K562 (cell line): ENCODE data around the gene AMH. TPM values are rescaled to one million over a fixed set of nuclear protein-coding genes. Genes with fewer than 3 reads are reported as not detected.

ENCODE experiments used
- ATAC-seq: fragments of 200-7000 bp; cut with Tn5 transposase; 3 replicates; pipeline ENCODE4 v1.9.1; 2020; ENCODE audit warnings: moderate library complexity
- BruUV-seq: library from RNA; stranded (reverse); fragments of 400-500 nt; replicated peaks from 2 replicates; lab custom pipeline; 2021; lab: Mats Ljungman, UMichigan
- CTCF ChIA-PET: fragments of 300-600 bp; formaldehyde crosslinking; extraction: SDS; loops from one replicate; lab custom pipeline; 2021; ENCODE audit warnings: low intra/inter-chr PET ratio; lab: Yijun Ruan, JAX
- POLR2A ChIA-PET: fragments of 300-600, 350-650 bp; sonication (Branson Sonifier 250); formaldehyde crosslinking; extraction: SDS; loops from one replicate; lab custom pipeline; 2021; ENCODE audit warnings: antibody characterized with exemption, inconsistent platforms; lab: Yijun Ruan, JAX
- DNase-seq, 4 experiments: peaks; one replicate each; pipeline versions ENCODE4 v3.0.0 to v3.0.0-alpha.2; 2011 to 2018; ENCODE audit warnings: low spot score in 3 of 4, mixed read lengths in 3 of 4; ENCODE audit errors: extremely low read depth in 1 of 4
- FAIRE-seq: peaks from 2 replicates; lab custom pipeline; 2011; peaks lifted over from hg19 to GRCh38; lab: Jason Lieb, UNC
- H2AFZ ChIP-seq: 2 replicates; pipeline ENCODE4 v1.6.0; 2011; ENCODE audit warnings: low read depth, low read length, control low read depth, inconsistent platforms
- H3K27ac ChIP-seq: fragments of 200-600 bp; 3 replicates; pipeline ENCODE4 v1.8.0; 2011; ENCODE audit warnings: low read depth, mild to moderate bottlenecking, control low read depth, inconsistent platforms, low read length, moderate library complexity, mixed read lengths; ENCODE audit errors: extremely low read depth
- H3K27me3 ChIP-seq, 2 experiments: fragments of 300-600 bp in 1 of 2; 2 replicates in 1 of 2; 3 replicates in 1 of 2; pipeline versions ENCODE4 v1.6.0 to v1.8.0; 2011; ENCODE audit warnings: inconsistent platforms in 2 of 2, low read length in 2 of 2, mild to moderate bottlenecking in 1 of 2, mixed read lengths in 1 of 2, moderate library complexity in 1 of 2; ENCODE audit not compliant: control insufficient read depth in 2 of 2, insufficient read depth in 2 of 2
- H3K36me3 ChIP-seq: fragments of 300-600 bp; 3 replicates; pipeline ENCODE4 v1.8.0; 2011; ENCODE audit warnings: mild to moderate bottlenecking, low read length, inconsistent platforms; ENCODE audit not compliant: control insufficient read depth, insufficient read depth
- H3K4me1 ChIP-seq, 2 experiments: fragments of 200-600 bp in 1 of 2; replicated peaks in 1 of 2; 2 replicates in 1 of 2; 3 replicates in 1 of 2; pipeline versions ENCODE4 v1.5.1 to v1.8.0; 2011; ENCODE audit warnings: inconsistent platforms in 2 of 2, low read length in 2 of 2, mild to moderate bottlenecking in 1 of 2, mixed read lengths in 1 of 2, moderate library complexity in 1 of 2; ENCODE audit not compliant: control insufficient read depth in 2 of 2, insufficient read depth in 2 of 2
- H3K4me2 ChIP-seq: 2 replicates; pipeline ENCODE4 v1.6.1; 2011; ENCODE audit warnings: low read length, control low read depth, inconsistent platforms, mixed read lengths; ENCODE audit not compliant: insufficient read depth
- H3K4me3 ChIP-seq: fragments of 200-600 bp; sonication (generic), shearing (Covaris generic); 2 replicates; pipeline ENCODE4 v1.5.1; 2016; ENCODE audit warnings: control low read depth, inconsistent platforms
- H3K79me2 ChIP-seq: fragments of 200-600 bp; 3 replicates; pipeline ENCODE4 v1.8.0; 2011; ENCODE audit warnings: low read length, inconsistent platforms; ENCODE audit not compliant: control insufficient read depth, insufficient read depth
- H3K9ac ChIP-seq, 2 experiments: 2 replicates each; pipeline versions ENCODE4 v1.6.0 to v1.6.1; 2011; ENCODE audit warnings: low read depth in 2 of 2, low read length in 2 of 2, control low read depth in 1 of 2, inconsistent platforms in 1 of 2, mild to moderate bottlenecking in 1 of 2, mixed read lengths in 1 of 2; ENCODE audit not compliant: insufficient read depth in 1 of 2
- H3K9me1 ChIP-seq: one replicate; pipeline ENCODE4 v1.6.0; 2011; ENCODE audit warnings: inconsistent platforms, mild to moderate bottlenecking, low read length, moderate library complexity; ENCODE audit not compliant: control insufficient read depth, insufficient read depth
- H3K9me3 ChIP-seq: replicated peaks from 2 replicates; pipeline ENCODE4 v1.5.1; 2011; ENCODE audit warnings: low read depth, low read length, inconsistent platforms; ENCODE audit not compliant: control insufficient read depth, insufficient read depth
- H4K20me1 ChIP-seq: replicated peaks from 2 replicates; pipeline ENCODE4 v1.6.1; 2011; ENCODE audit warnings: low read length, inconsistent platforms, mixed read lengths; ENCODE audit not compliant: control insufficient read depth, insufficient read depth
- E2F3 ChIP-seq: fragments of 250-450 bp; sonication (Bioruptor Pico); IDR thresholded peaks from 2 replicates; pipeline ENCODE4 v1.4.0; 2020; ENCODE audit warnings: mild to moderate bottlenecking
- NBN ChIP-seq: fragments of 450-650 bp; IDR thresholded peaks from 2 replicates; pipeline ENCODE4 v1.6.1; 2016; ENCODE audit warnings: low read depth, mild to moderate bottlenecking
- POLR2G ChIP-seq: fragments of 200-400 bp; formaldehyde crosslinking; IDR thresholded peaks from 2 replicates; pipeline ENCODE4 v1.6.1; 2017; ENCODE audit warnings: low read depth, mild to moderate bottlenecking, antibody characterized with exemption, low read length, moderate library complexity
- RBM22 ChIP-seq: fragments of 200-400 bp; formaldehyde crosslinking; IDR thresholded peaks from 2 replicates; pipeline ENCODE4 v1.6.1; 2018; ENCODE audit warnings: low read length, low read depth; ENCODE audit not compliant: poor library complexity, severe bottlenecking
- RNF219 ChIP-seq: fragments of 250-450 bp; sonication (Bioruptor Pico); IDR thresholded peaks from 2 replicates; pipeline ENCODE4 v1.5.0; 2022; ENCODE audit warnings: mild to moderate bottlenecking
- WGBS: fragments of 100-300 bp; shearing (Covaris generic); methylation state at CpG from one replicate; pipeline ENCODE4 v1.1.6; 2016; ENCODE audit warnings: low coverage, mixed read lengths; ENCODE audit not compliant: insufficient coverage; ENCODE audit errors: missing lambda C conversion rate; 5-methylcytosine and 5-hydroxymethylcytosine counted together
- in situ Hi-C: fragments of 300-500 bp; cut with MboI; formaldehyde crosslinking; loops from 4 replicates; pipeline ENCODE4 v1.15.0; 2018; ENCODE audit warnings: inconsistent platforms, mixed read lengths
- intact Hi-C: fragments of 100-400 bp; cut with micrococcal nuclease; formaldehyde crosslinking; loops from 2 replicates; pipeline ENCODE4 v1.14.2; 2022
- polyA plus RNA-seq, 8 experiments: library from polyadenylated mRNA; depleted of rRNA in 4 of 8; stranded (reverse) in 5 of 8; unstranded in 3 of 8; fragments of >200 nt; fragmentation: Nextera tagmentation in 2 of 8; fragmentation: Illumina TruSeq in 1 of 8; extraction: Ambion mirVana in 2 of 8; extraction: Trizol in 1 of 8; gene quantifications; 2 replicates each; pipeline versions ENCODE4 v1.2.1 to v1.2.3, GENCODE V29; 2011 to 2014; ENCODE audit warnings: inconsistent platforms in 1 of 8, missing spikeins in 1 of 8
- total RNA-seq, 7 experiments: library from RNA; depleted of rRNA in 6 of 7; stranded (reverse); fragments of >200 nt in 6 of 7; fragmentation: Illumina TruSeq in 2 of 7; extraction: Trizol in 2 of 7; gene quantifications; 2 replicates each; pipeline versions ENCODE4 v1.2.1 to v1.2.3, GENCODE V29; 2011 to 2021; ENCODE audit warnings: low replicate concordance in 1 of 7

AMH gene
- total and polyA plus RNA-seq, 9 of the 15 experiments (the other 6 are each of a cell fraction or from before 2014, with no cell fraction given) = 0.29 to 27.4 (median 2.6) TPM; not detected in 2

DNA sequence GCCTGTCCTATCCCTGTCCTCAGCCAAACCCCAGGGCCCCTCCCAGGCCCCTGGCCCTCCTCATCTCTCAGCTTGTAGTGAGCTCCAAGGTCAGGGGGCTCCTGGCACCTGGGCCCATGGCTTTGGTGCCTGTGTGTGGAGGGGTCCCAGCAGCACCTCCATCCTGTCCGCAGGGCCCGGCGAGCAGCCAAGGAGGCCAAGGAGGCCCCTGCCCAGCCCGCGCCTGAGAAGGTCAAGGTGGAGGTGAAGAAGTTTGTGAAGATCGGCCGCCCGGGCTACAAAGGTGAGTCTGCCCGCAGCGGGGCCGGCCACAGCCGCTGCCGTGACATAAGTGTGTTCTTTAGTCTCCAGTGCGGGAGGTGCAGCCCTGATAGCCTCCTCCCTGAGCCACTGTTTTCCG lies 3.9 kb upstream of the AMH start:
- POLR2A ChIA-PET = interaction anchor here (1.0 to 1.9 kb wide), 4 partner anchors 9 to 21 kb away, joined by 3 to 7 read pairs (median 5); no protein-coding TSS in a partner anchor
- no peak for FAIRE-seq
- TF ChIP-seq E2F3 (CRISPR knock-in tag) (no peak), RBM22 (peak; percentile 27), RNF219 (CRISPR knock-in tag) (no peak), POLR2G (peak; percentile 57; the same call in 1 of the 2 replicates), NBN (no peak)
- TF ChIP-seq, all 486 proteins: peak for 2

More for the DNA sequence above, 3.9 kb upstream of the AMH start:
- DNase-seq (no peak), ATAC-seq (no peak)
- H3K4me1 ChIP-seq = peaks cover 12 to 81% of the 10 kb centered on the region in 2 experiments
- H3K9ac ChIP-seq = peak overlapping the region in 1 of 2 experiments; percentile 57; a peak in 2 of 4 replicates
- peaks cover 33% of the 10 kb centered on the region for H4K20me1 ChIP-seq
- BruUV-seq = no TSS peak
- in situ Hi-C loops = no loop called here
- H3K36me3 ChIP-seq = peaks cover 92% of the 10 kb centered on the region; the same call in 2 of the 3 replicates
- peaks cover 40% of the 10 kb centered on the region for H3K79me2 ChIP-seq
- CTCF ChIA-PET = no interaction called here
- no peak overlapping the region for H2AFZ ChIP-seq
- H3K4me2 ChIP-seq = no peak overlapping the region
- intact Hi-C loops = no loop called here
- no peaks in the 10 kb centered on the region for H3K27me3 ChIP-seq
- H3K27ac ChIP-seq = no peak overlapping the region
- 100% methylated on average over 4 of the region's 15 CpGs for WGBS
- peaks cover 13% of the 10 kb centered on the region for H3K9me1 ChIP-seq
- H3K4me3 ChIP-seq = no peak overlapping the region
- no peaks in the 10 kb centered on the region for H3K9me3 ChIP-seq
